Immature natural killer cell (primary cell): Measurements from ENCODE around the gene UBE2E2. TPM values are rescaled to one million over a fixed set of nuclear protein-coding genes. Genes with fewer than 3 reads are reported as not detected.
"Not testable (repeated sequence)": the region's sequence is repeated elsewhere in the genome, so short reads cannot be mapped to it uniquely, and the experiment has no call there.

Experiments used
- DNase-seq, 3 donors: peaks; one replicate each; pipeline ENCODE4 v3.0.0; 2022; ENCODE audit warnings: mixed read lengths in 1 of 3
- H3K27ac Mint-ChIP-seq, 6 donors: one replicate each; pipeline ENCODE4 v1.8.0; 2020; ENCODE audit warnings: mixed read lengths in 6 of 6, mild to moderate bottlenecking in 5 of 6, inconsistent platforms in 4 of 6, moderate library complexity in 3 of 6
- H3K27me3 Mint-ChIP-seq, 3 donors: one replicate each; pipeline ENCODE4 v1.8.0; 2020 to 2021; ENCODE audit warnings: low read depth in 3 of 3, mild to moderate bottlenecking in 3 of 3, mixed read lengths in 3 of 3, moderate library complexity in 3 of 3, inconsistent platforms in 1 of 3
- H3K36me3 Mint-ChIP-seq, 3 donors: one replicate each; pipeline ENCODE4 v1.8.0; 2020; ENCODE audit warnings: mixed read lengths in 3 of 3, inconsistent platforms in 2 of 3, mild to moderate bottlenecking in 2 of 3
- H3K4me1 Mint-ChIP-seq, 2 donors: one replicate each; pipeline ENCODE4 v1.8.0; 2020; ENCODE audit warnings: inconsistent platforms in 2 of 2, mild to moderate bottlenecking in 2 of 2, mixed read lengths in 2 of 2, moderate library complexity in 1 of 2
- H3K4me3 Mint-ChIP-seq, 5 donors: one replicate each; pipeline ENCODE4 v1.8.0; 2020; ENCODE audit warnings: mild to moderate bottlenecking in 5 of 5, mixed read lengths in 5 of 5, inconsistent platforms in 3 of 5, moderate library complexity in 3 of 5
- H3K9me3 Mint-ChIP-seq, 6 donors: one replicate each; pipeline ENCODE4 v1.8.0; 2020; ENCODE audit warnings: mild to moderate bottlenecking in 6 of 6, mixed read lengths in 6 of 6, inconsistent platforms in 4 of 6, moderate library complexity in 3 of 6
- polyA plus RNA-seq, 3 donors: library from polyadenylated mRNA; unstranded; fragments of 300-500 nt; fragmentation: Illumina TruSeq; gene quantifications; one replicate each; pipeline ENCODE4 v1.2.3, GENCODE V29; 2021

UBE2E2 gene
- polyA plus RNA-seq, 3 donors from 2014 or later = 1.8 to 12.9 (median 5.0) TPM

GRCh38 chr3:23344886-23345285 is 141.8 kb downstream of the UBE2E2 start:
- H3K4me3 Mint-ChIP-seq = no peak overlapping the region
- peaks cover 12 to 14% of the 10 kb centered on the region in 2 donors for H3K4me1 Mint-ChIP-seq
- H3K27me3 Mint-ChIP-seq = peaks cover 0 to 3% (median 0%) of the 10 kb centered on the region in 3 donors
- no peak for DNase-seq
- H3K36me3 Mint-ChIP-seq = no peaks in the 10 kb centered on the region
- peaks cover 0 to 1% (median 0%) of the 10 kb centered on the region in 6 donors for H3K9me3 Mint-ChIP-seq
- no peak overlapping the region for H3K27ac Mint-ChIP-seq

GRCh38 chr3:23349444-23349843 is 146.3 kb downstream of the UBE2E2 start:
- H3K9me3 Mint-ChIP-seq, H3K4me3 Mint-ChIP-seq, H3K4me1 Mint-ChIP-seq, H3K27me3 Mint-ChIP-seq, H3K36me3 Mint-ChIP-seq, DNase-seq, H3K27ac Mint-ChIP-seq: not testable (repeated sequence)

- DNase-seq = no peak
- H3K27ac Mint-ChIP-seq = no peak overlapping the region
- H3K27me3 Mint-ChIP-seq = peaks cover 0 to 2% (median 0%) of the 10 kb centered on the region in 3 donors
- no peaks in the 10 kb centered on the region for H3K36me3 Mint-ChIP-seq
- no peak overlapping the region for H3K4me3 Mint-ChIP-seq
- H3K4me1 Mint-ChIP-seq = no peaks in the 10 kb centered on the region
- peaks cover 0 to 3% (median 0%) of the 10 kb centered on the region in 6 donors for H3K9me3 Mint-ChIP-seq
These were observed 153.0 kb downstream of the UBE2E2 start for GRCh38 chr3:23356169-23356568.

- Mint-ChIP-seq H3K9me3 (peaks cover 0 to 3% (median 0%) of the 10 kb centered on the region in 6 donors), H3K27ac (no peak overlapping the region), H3K36me3 (no peaks in the 10 kb centered on the region), H3K4me1 (no peaks in the 10 kb centered on the region), H3K4me3 (no peak overlapping the region), H3K27me3 (peaks cover 0 to 2% (median under 1%) of the 10 kb centered on the region in 3 donors)
- no peak for DNase-seq
These were observed 153.8 kb downstream of the UBE2E2 start for GRCh38 chr3:23356923-23357322.

- no peak for DNase-seq
- Mint-ChIP-seq H3K4me1 (no peaks in the 10 kb centered on the region), H3K9me3 (peaks cover 0 to 8% (median 2%) of the 10 kb centered on the region in 6 donors), H3K27me3 (peaks cover 2 to 4% (median 2%) of the 10 kb centered on the region in 3 donors), H3K36me3 (no peaks in the 10 kb centered on the region), H3K4me3 (no peak overlapping the region), H3K27ac (no peak overlapping the region)
These were observed 156.0 kb downstream of the UBE2E2 start for GRCh38 chr3:23359116-23359515.

GRCh38 chr3:23365066-23365465 is 161.9 kb downstream of the UBE2E2 start:
- Mint-ChIP-seq H3K36me3 (no peaks in the 10 kb centered on the region), H3K9me3 (peaks cover 0 to 8% (median 3%) of the 10 kb centered on the region in 6 donors), H3K4me1 (peaks cover 6% of the 10 kb centered on the region in 2 donors), H3K4me3 (no peak overlapping the region), H3K27me3 (peaks cover 2 to 4% (median 3%) of the 10 kb centered on the region in 3 donors), H3K27ac (no peak overlapping the region)
- DNase-seq = no peak

GRCh38 chr3:23368731-23369130 is 165.6 kb downstream of the UBE2E2 start:
- Mint-ChIP-seq H3K27me3 (peaks cover 0 to 4% (median 1%) of the 10 kb centered on the region in 3 donors), H3K4me1 (peaks cover 6% of the 10 kb centered on the region in 2 donors), H3K27ac (no peak overlapping the region), H3K9me3 (peaks cover 0 to 8% (median 1%) of the 10 kb centered on the region in 6 donors), H3K4me3 (no peak overlapping the region), H3K36me3 (no peaks in the 10 kb centered on the region)
- DNase-seq = no peak

GRCh38 chr3:23372285-23372684 is 169.2 kb downstream of the UBE2E2 start:
- Mint-ChIP-seq H3K9me3 (peaks cover 0 to 3% (median 0%) of the 10 kb centered on the region in 6 donors), H3K27me3 (no peaks in the 10 kb centered on the region), H3K27ac (no peak overlapping the region), H3K4me3 (no peak overlapping the region), H3K4me1 (peaks cover 3 to 5% of the 10 kb centered on the region in 2 donors), H3K36me3 (no peaks in the 10 kb centered on the region)
- DNase-seq = no peak

- H3K27me3 Mint-ChIP-seq = peaks cover 0 to 4% (median 3%) of the 10 kb centered on the region in 3 donors
- no peak for DNase-seq
- no peak overlapping the region for H3K27ac Mint-ChIP-seq
- no peaks in the 10 kb centered on the region for H3K36me3 Mint-ChIP-seq
- H3K4me1 Mint-ChIP-seq = peaks cover 0 to 8% of the 10 kb centered on the region in 2 donors
- H3K9me3 Mint-ChIP-seq = no peaks in the 10 kb centered on the region
- H3K4me3 Mint-ChIP-seq = no peak overlapping the region
These were observed 173.6 kb downstream of the UBE2E2 start for GRCh38 chr3:23376516-23377248.

- H3K36me3 Mint-ChIP-seq = no peaks in the 10 kb centered on the region
- no peak overlapping the region for H3K4me3 Mint-ChIP-seq
- no peak overlapping the region for H3K27ac Mint-ChIP-seq
- H3K27me3 Mint-ChIP-seq = peaks cover 3 to 6% (median 4%) of the 10 kb centered on the region in 3 donors
- peaks cover 0 to 8% of the 10 kb centered on the region in 2 donors for H3K4me1 Mint-ChIP-seq
- no peak for DNase-seq
- peaks cover 0 to 1% (median 0%) of the 10 kb centered on the region in 6 donors for H3K9me3 Mint-ChIP-seq
These were observed 175.0 kb downstream of the UBE2E2 start for GRCh38 chr3:23377928-23378672.

GRCh38 chr3:23383875-23384274 is 180.7 kb downstream of the UBE2E2 start:
- Mint-ChIP-seq H3K4me1 (no peaks in the 10 kb centered on the region), H3K9me3 (peaks cover 0 to 1% (median 0%) of the 10 kb centered on the region in 6 donors), H3K27ac (no peak overlapping the region), H3K4me3 (no peak overlapping the region), H3K36me3 (no peaks in the 10 kb centered on the region), H3K27me3 (peaks cover 3 to 9% (median 4%) of the 10 kb centered on the region in 3 donors)
- DNase-seq = no peak

- H3K4me3 Mint-ChIP-seq = no peak overlapping the region
- no peaks in the 10 kb centered on the region for H3K4me1 Mint-ChIP-seq
- DNase-seq = no peak
- no peak overlapping the region for H3K27ac Mint-ChIP-seq
- H3K9me3 Mint-ChIP-seq = peaks cover 0 to 1% (median 0%) of the 10 kb centered on the region in 6 donors
- peaks cover 0 to 7% (median 4%) of the 10 kb centered on the region in 3 donors for H3K27me3 Mint-ChIP-seq
- H3K36me3 Mint-ChIP-seq = no peaks in the 10 kb centered on the region
These were observed 182.2 kb downstream of the UBE2E2 start for GRCh38 chr3:23385327-23385726.

GRCh38 chr3:23387286-23387918 is 184.3 kb downstream of the UBE2E2 start:
- no peak overlapping the region for H3K27ac Mint-ChIP-seq
- peaks cover 0 to 1% (median 0%) of the 10 kb centered on the region in 6 donors for H3K9me3 Mint-ChIP-seq
- no peaks in the 10 kb centered on the region for H3K4me1 Mint-ChIP-seq
- DNase-seq = no peak
- H3K36me3 Mint-ChIP-seq = no peaks in the 10 kb centered on the region
- no peak overlapping the region for H3K4me3 Mint-ChIP-seq
- peaks cover 0 to 4% (median 3%) of the 10 kb centered on the region in 3 donors for H3K27me3 Mint-ChIP-seq

- Mint-ChIP-seq H3K9me3 (peaks cover 0 to 1% (median 0%) of the 10 kb centered on the region in 6 donors), H3K27ac (no peak overlapping the region), H3K27me3 (peaks cover 0 to 2% (median 0%) of the 10 kb centered on the region in 3 donors), H3K36me3 (no peaks in the 10 kb centered on the region), H3K4me3 (no peak overlapping the region), H3K4me1 (no peaks in the 10 kb centered on the region)
- no peak for DNase-seq
These were observed 186.0 kb downstream of the UBE2E2 start for GRCh38 chr3:23389089-23389488.
